ENCODE measurements around the gene PITRM1. TPM values are rescaled to one million over a fixed set of nuclear protein-coding genes. Genes with fewer than 3 reads are reported as not detected.

The PITRM1 gene
- polyA plus RNA-seq, 2 of the 4 experiments (the other 2 are of a cell fraction) = 45.9 to 64.5 TPM

GRCh38 chr10:3137958-3138726 is 34.4 kb downstream of the PITRM1 start:
- no peak overlapping the region for H3K4me2 ChIP-seq
- ATAC-seq (no peak), DNase-seq (ENCODE audit: low read depth in 1 of 2, low spot score in 1 of 2) (no peak), FAIRE-seq (no peak)
- WGBS (ENCODE audit: missing lambda C conversion rate) = 93% methylated on average over 41 of the region's 41 CpGs
- no peak overlapping the region for H3K4me3 ChIP-seq
- no peak for TF ChIP-seq HES2 (IDR thresholded peaks at IDR 0.05)
- TF ChIP-seq KDM1A (IDR thresholded peaks at IDR 0.05; ENCODE audit: low read depth) = no peak
- no peak for TF ChIP-seq ELK1 (IDR thresholded peaks at IDR 0.05; ENCODE audit: low read depth, low read length)
- no peak for TF ChIP-seq CHD4 (IDR thresholded peaks at IDR 0.05; ENCODE audit: borderline replicate concordance)
- no peak for TF ChIP-seq ESRRA (IDR thresholded peaks at IDR 0.05; ENCODE audit: borderline replicate concordance, low read length)
- no peak for TF ChIP-seq FOSB (CRISPR knock-in tag; IDR thresholded peaks at IDR 0.05)
- no peak for TF ChIP-seq MYC (IDR thresholded peaks at IDR 0.05; ENCODE audit: borderline replicate concordance, low read length)
- no peak for TF ChIP-seq KDM5A (IDR thresholded peaks at IDR 0.05)
- H3K27ac ChIP-seq = no peak overlapping the region
- ChIA-PET POLR2A (no interaction called here), CTCF (interaction anchor here (0.9 kb wide), 2 partner anchors 18 to 35 kb away, joined by 3 to 5 read pairs; partner anchors contain the start of gene PITRM1)
- peaks cover 14% of the 10 kb centered on the region; the same call in 2 of the 3 replicates for H3K4me1 ChIP-seq
- no peaks in the 10 kb centered on the region for H3K9me3 ChIP-seq

GRCh38 chr10:3136763-3137611 is 35.6 kb downstream of the PITRM1 start:
- POLR2A ChIA-PET = interaction anchor here (0.6 kb wide), 1 partner anchor 17 kb away, joined by 3 read pairs; no protein-coding TSS in a partner anchor
- TF ChIP-seq MAFK (IDR thresholded peaks at IDR 0.05; ENCODE audit: partially characterized antibody) = no peak
- TF ChIP-seq MYC (IDR thresholded peaks at IDR 0.05; ENCODE audit: borderline replicate concordance, low read length) = no peak
- TF ChIP-seq RARB (CRISPR knock-in tag; IDR thresholded peaks at IDR 0.05) = no peak
- no peak for TF ChIP-seq POLR2A (IDR thresholded peaks at IDR 0.05; ENCODE audit: low read length)
- TF ChIP-seq JUN (IDR thresholded peaks at IDR 0.05) = no peak; a peak in 1 of 5 replicates
- TF ChIP-seq HES2 (IDR thresholded peaks at IDR 0.05) = no peak
- no peak for TF ChIP-seq FOSB (CRISPR knock-in tag; IDR thresholded peaks at IDR 0.05)
- no peak for TF ChIP-seq HOXA7 (CRISPR knock-in tag; IDR thresholded peaks at IDR 0.05)
- Histone ChIP-seq H3K4me1 (peaks cover 20% of the 10 kb centered on the region; the same call in 2 of the 3 replicates), H3K9me3 (no peaks in the 10 kb centered on the region), H3K27ac (no peak overlapping the region), H3K4me2 (no peak overlapping the region), H3K4me3 (no peak overlapping the region)
- 87% methylated on average over 21 of the region's 21 CpGs for WGBS (ENCODE audit: missing lambda C conversion rate)
- ATAC-seq (no peak), FAIRE-seq (no peak), DNase-seq (ENCODE audit: low read depth in 1 of 2, low spot score in 1 of 2) (no peak)
- CTCF ChIA-PET = interaction anchor here (1.2 kb wide), 1 partner anchor 17 kb away, joined by 3 read pairs; no protein-coding TSS in a partner anchor

GRCh38 chr10:3136336-3136735 is 36.2 kb downstream of the PITRM1 start:
- no peak overlapping the region for H3K4me3 ChIP-seq
- H3K4me1 ChIP-seq = peaks cover 26% of the 10 kb centered on the region
- WGBS (ENCODE audit: missing lambda C conversion rate) = 77% methylated on average over 14 of the region's 14 CpGs
- no peaks in the 10 kb centered on the region for H3K9me3 ChIP-seq
- no peak overlapping the region for H3K27ac ChIP-seq
- TF ChIP-seq HEYL (CRISPR knock-in tag; IDR thresholded peaks at IDR 0.05) (no peak), POLR2AphosphoS2 (conservative IDR thresholded peaks at IDR 0.05; ENCODE audit: low read length) (no peak), HMGXB4 (CRISPR knock-in tag; IDR thresholded peaks at IDR 0.05; ENCODE audit: borderline replicate concordance) (no peak), HOXB13 (CRISPR knock-in tag; IDR thresholded peaks at IDR 0.05; ENCODE audit: low read depth) (no peak), NR3C1 (IDR thresholded peaks at IDR 0.05) (no peak)
- no peak for DNase-seq (ENCODE audit: low read depth in 1 of 2, low spot score in 1 of 2)
- no peak overlapping the region for H3K4me2 ChIP-seq
- no peak for ATAC-seq
- ChIA-PET CTCF (interaction anchor here (0.7 to 1.2 kb wide), 2 partner anchors 17 to 84 kb away, joined by 3 read pairs; no protein-coding TSS in a partner anchor), POLR2A (no interaction called here)
- no peak for FAIRE-seq
